ENCODE data around the gene CYP26C1.

Gene CYP26C1

GRCh38 chr10:93060887-93061593, 442 bp downstream of the CYP26C1 start:
- Histone ChIP-seq H3K9me3 (ENCODE audit: control insufficient read depth, insufficient read depth, low read depth, low read length) (no peaks in the 10 kb centered on the region), H3K27ac (ENCODE audit: extremely low read depth, low read depth, low read length) (no peak overlapping the region), H3K4me1 (ENCODE audit: control insufficient read depth, insufficient read depth, low read length) (no peaks in the 10 kb centered on the region), H3K36me3 (ENCODE audit: control insufficient read depth in 2 of 2, insufficient read depth in 1 of 2, low read length in 2 of 2) (peaks cover 0 to 29% of the 10 kb centered on the region in 2 experiments; a peak in 1 of 3 replicates), H3K4me3 (ENCODE audit: low read depth, low read length) (no peak overlapping the region)
- TF ChIP-seq ZNF571 (tag by site-specific recombination; IDR thresholded peaks at IDR 0.05) (no peak), ZNF473 (tag by site-specific recombination; IDR thresholded peaks at IDR 0.05) (no peak), ZFP37 (tag by site-specific recombination; IDR thresholded peaks at IDR 0.05) (no peak), ZNF280C (tag by site-specific recombination; IDR thresholded peaks at IDR 0.05) (no peak), IKZF3 (tag by site-specific recombination; IDR thresholded peaks at IDR 0.05) (no peak), ZNF777 (tag by site-specific recombination; IDR thresholded peaks at IDR 0.05; ENCODE audit: borderline replicate concordance) (no peak), ZNF558 (tag by site-specific recombination; IDR thresholded peaks at IDR 0.05) (no peak), PRDM4 (tag by site-specific recombination; IDR thresholded peaks at IDR 0.05) (no peak)
- CTCF ChIA-PET = interaction anchor here (1.1 kb wide), 1 partner anchor 7 kb away, joined by 4 read pairs; no protein-coding TSS in a partner anchor
- POLR2A ChIA-PET = no interaction called here

- ChIA-PET CTCF (interaction anchor here (0.7 to 1.1 kb wide), 2 partner anchors 8 to 49 kb away, joined by 3 to 4 read pairs; no protein-coding TSS in a partner anchor), POLR2A (no interaction called here)
- no peak overlapping the region for H3K27ac ChIP-seq (ENCODE audit: extremely low read depth, low read depth, low read length)
- TF ChIP-seq ZNF792 (tag by site-specific recombination; IDR thresholded peaks at IDR 0.05) (no peak), ZNF701 (tag by site-specific recombination; IDR thresholded peaks at IDR 0.05) (no peak), ZNF341 (tag by site-specific recombination; IDR thresholded peaks at IDR 0.05; ENCODE audit: low read depth) (no peak), ZNF558 (tag by site-specific recombination; IDR thresholded peaks at IDR 0.05) (no peak), TCF7L2 (IDR thresholded peaks at IDR 0.05; ENCODE audit: borderline replicate concordance, low read depth, low read length) (no peak), ZFP69B (tag by site-specific recombination; IDR thresholded peaks at IDR 0.05) (no peak), ZNF23 (tag by site-specific recombination; IDR thresholded peaks at IDR 0.05; ENCODE audit: borderline replicate concordance) (no peak), ZNF580 (tag by site-specific recombination; IDR thresholded peaks at IDR 0.05) (no peak), ZNF132 (tag by site-specific recombination; IDR thresholded peaks at IDR 0.05; ENCODE audit: borderline replicate concordance) (no peak), ZNF488 (tag by site-specific recombination; IDR thresholded peaks at IDR 0.05) (no peak), ZNF837 (tag by site-specific recombination; IDR thresholded peaks at IDR 0.05) (no peak), ZNF146 (tag by site-specific recombination; IDR thresholded peaks at IDR 0.05) (no peak), ZBTB8A (tag by site-specific recombination; IDR thresholded peaks at IDR 0.05) (no peak), GFI1B (tag by site-specific recombination; IDR thresholded peaks at IDR 0.05) (no peak), ZNF473 (tag by site-specific recombination; IDR thresholded peaks at IDR 0.05) (no peak), ZNF311 (tag by site-specific recombination; IDR thresholded peaks at IDR 0.05; ENCODE audit: borderline replicate concordance) (no peak), ZNF747 (tag by site-specific recombination; IDR thresholded peaks at IDR 0.05) (no peak)
- no peak overlapping the region for H3K4me3 ChIP-seq (ENCODE audit: low read depth, low read length)
- no peaks in the 10 kb centered on the region for H3K4me1 ChIP-seq (ENCODE audit: control insufficient read depth, insufficient read depth, low read length)
- peaks cover 0 to 29% of the 10 kb centered on the region in 2 experiments; a peak in 1 of 3 replicates for H3K36me3 ChIP-seq (ENCODE audit: control insufficient read depth in 2 of 2, insufficient read depth in 1 of 2, low read length in 2 of 2)
- no peaks in the 10 kb centered on the region for H3K9me3 ChIP-seq (ENCODE audit: control insufficient read depth, insufficient read depth, low read depth, low read length)
Measured at GRCh38 chr10:93061594-93062513, 1.3 kb downstream of the CYP26C1 start.
